Measurements from ENCODE around the gene RRP1.

The RRP1 gene

GRCh38 chr21:43801006-43801783 lies 11.8 kb downstream of the RRP1 start:
- H3K4me3 ChIP-seq (ENCODE audit: low read depth, low read length) = no peak overlapping the region
- no peak for TF ChIP-seq CTCF (IDR thresholded peaks at IDR 0.05; ENCODE audit: insufficient read depth, low read depth, low read length, missing control alignments)
- no peak for DNase-seq (ENCODE audit: low read depth)

- no peak for DNase-seq (ENCODE audit: low read depth)
- H3K4me3 ChIP-seq (ENCODE audit: low read depth, low read length) = no peak overlapping the region
- no peak for TF ChIP-seq CTCF (IDR thresholded peaks at IDR 0.05; ENCODE audit: insufficient read depth, low read depth, low read length, missing control alignments)
Measured at GRCh38 chr21:43802713-43803313, 13.4 kb downstream of the RRP1 start.

GRCh38 chr21:43803558-43804300 lies 14.4 kb downstream of the RRP1 start:
- no peak for DNase-seq (ENCODE audit: low read depth)
- no peak overlapping the region for H3K4me3 ChIP-seq (ENCODE audit: low read depth, low read length)
- no peak for TF ChIP-seq CTCF (IDR thresholded peaks at IDR 0.05; ENCODE audit: insufficient read depth, low read depth, low read length, missing control alignments)

GRCh38 chr21:43805275-43805800 lies 16.0 kb downstream of the RRP1 start:
- peak; percentile 98 for DNase-seq (ENCODE audit: low read depth)
- no peak for TF ChIP-seq CTCF (IDR thresholded peaks at IDR 0.05; ENCODE audit: insufficient read depth, low read depth, low read length, missing control alignments)
- peak overlapping the region; percentile 17 for H3K4me3 ChIP-seq (ENCODE audit: low read depth, low read length)

- no peak for DNase-seq (ENCODE audit: low read depth)
- TF ChIP-seq CTCF (IDR thresholded peaks at IDR 0.05; ENCODE audit: insufficient read depth, low read depth, low read length, missing control alignments) = no peak
- peak overlapping the region; percentile 44 for H3K4me3 ChIP-seq (ENCODE audit: low read depth, low read length)
Measured at GRCh38 chr21:43806017-43806710, 16.8 kb downstream of the RRP1 start.

- no peak for DNase-seq (ENCODE audit: low read depth)
Measured at GRCh38 chr21:43808367-43808766, 19.0 kb downstream of the RRP1 start.

More at GRCh38 chr21:43808367-43808766, 19.0 kb downstream of the RRP1 start:
- no peak for TF ChIP-seq CTCF (IDR thresholded peaks at IDR 0.05; ENCODE audit: insufficient read depth, low read depth, low read length, missing control alignments)
- H3K4me3 ChIP-seq (ENCODE audit: low read depth, low read length) = no peak overlapping the region

Data from GM12865 (cell line).